HepG2 (cell line): ENCODE data around the gene KNL1. TPM values are rescaled to one million over a fixed set of nuclear protein-coding genes. Genes with fewer than 3 reads are reported as not detected.

Source experiments
- ATRX ChIP-seq: sonication (generic); formaldehyde crosslinking; IDR thresholded peaks from 2 replicates; pipeline ENCODE4 v1.4.0; 2020; ENCODE audit warnings: missing genetic modification reagents, borderline replicate concordance
- polyA plus RNA-seq, 8 experiments: library from polyadenylated mRNA; depleted of rRNA in 3 of 8; stranded (reverse) in 7 of 8; unstranded in 1 of 8; fragments of >200 nt; fragmentation: Illumina TruSeq in 4 of 8; extraction: Trizol in 4 of 8; gene quantifications; 2 replicates each; pipeline versions ENCODE4 v1.2.1 to v1.2.3, GENCODE V29; 2011 to 2016; ENCODE audit warnings: low read depth in 4 of 8, missing spikeins in 1 of 8, mixed read lengths in 1 of 8; ENCODE audit not compliant: insufficient read depth in 1 of 8
- total RNA-seq, 5 experiments: library from RNA; depleted of rRNA; stranded (reverse); fragments of >200 nt; fragmentation: Illumina TruSeq; extraction: Trizol; gene quantifications; 2 replicates each; pipeline ENCODE4 v1.2.3, GENCODE V29; 2016; ENCODE audit warnings: low read depth in 1 of 5
- TF ChIP-seq, protein P1 (sequence below), 2 experiments: fragments of 450-650 bp in 1 of 2; sonication (generic) in 1 of 2; formaldehyde crosslinking in 1 of 2; IDR thresholded peaks; 2 replicates each; pipeline versions ENCODE4 v1.6.1 to v1.8.0; 2016 to 2022; ENCODE audit warnings: antibody characterized with exemption in 1 of 2, mild to moderate bottlenecking in 1 of 2, missing genetic modification reagents in 1 of 2
- TF ChIP-seq, protein P2 (sequence below): sonication (generic); formaldehyde crosslinking; IDR thresholded peaks from 2 replicates; pipeline ENCODE4 v1.8.0; 2022; ENCODE audit warnings: mild to moderate bottlenecking, missing genetic modification reagents; ENCODE audit not compliant: insufficient replicate concordance

The KNL1 gene
- total and polyA plus RNA-seq, 2 of the 13 experiments (the other 11 are each of a cell fraction or from before 2014, with no cell fraction given): 8.0 to 21.4 TPM

DNA sequence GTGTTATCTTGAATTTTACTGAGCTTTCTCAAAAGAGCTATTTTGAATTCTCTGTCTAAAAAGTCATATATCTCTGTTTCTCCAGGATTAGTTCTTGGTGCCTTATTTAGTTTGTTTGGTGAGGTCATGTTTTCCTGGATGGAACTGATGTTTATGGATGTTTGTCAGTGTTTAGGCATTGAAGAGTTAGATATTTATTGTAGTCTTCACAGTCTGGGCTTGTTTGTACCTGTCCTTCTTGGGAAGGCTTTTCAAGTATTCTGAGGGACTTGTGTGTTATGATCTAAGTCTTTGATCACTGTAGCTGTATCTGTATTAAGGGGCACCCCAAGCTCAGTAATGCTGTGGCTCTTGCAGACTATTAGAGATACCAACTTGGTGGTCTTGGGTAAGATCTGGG is 90.3 kb downstream of the KNL1 start (continued):
- TF ChIP-seq, protein P1, sequence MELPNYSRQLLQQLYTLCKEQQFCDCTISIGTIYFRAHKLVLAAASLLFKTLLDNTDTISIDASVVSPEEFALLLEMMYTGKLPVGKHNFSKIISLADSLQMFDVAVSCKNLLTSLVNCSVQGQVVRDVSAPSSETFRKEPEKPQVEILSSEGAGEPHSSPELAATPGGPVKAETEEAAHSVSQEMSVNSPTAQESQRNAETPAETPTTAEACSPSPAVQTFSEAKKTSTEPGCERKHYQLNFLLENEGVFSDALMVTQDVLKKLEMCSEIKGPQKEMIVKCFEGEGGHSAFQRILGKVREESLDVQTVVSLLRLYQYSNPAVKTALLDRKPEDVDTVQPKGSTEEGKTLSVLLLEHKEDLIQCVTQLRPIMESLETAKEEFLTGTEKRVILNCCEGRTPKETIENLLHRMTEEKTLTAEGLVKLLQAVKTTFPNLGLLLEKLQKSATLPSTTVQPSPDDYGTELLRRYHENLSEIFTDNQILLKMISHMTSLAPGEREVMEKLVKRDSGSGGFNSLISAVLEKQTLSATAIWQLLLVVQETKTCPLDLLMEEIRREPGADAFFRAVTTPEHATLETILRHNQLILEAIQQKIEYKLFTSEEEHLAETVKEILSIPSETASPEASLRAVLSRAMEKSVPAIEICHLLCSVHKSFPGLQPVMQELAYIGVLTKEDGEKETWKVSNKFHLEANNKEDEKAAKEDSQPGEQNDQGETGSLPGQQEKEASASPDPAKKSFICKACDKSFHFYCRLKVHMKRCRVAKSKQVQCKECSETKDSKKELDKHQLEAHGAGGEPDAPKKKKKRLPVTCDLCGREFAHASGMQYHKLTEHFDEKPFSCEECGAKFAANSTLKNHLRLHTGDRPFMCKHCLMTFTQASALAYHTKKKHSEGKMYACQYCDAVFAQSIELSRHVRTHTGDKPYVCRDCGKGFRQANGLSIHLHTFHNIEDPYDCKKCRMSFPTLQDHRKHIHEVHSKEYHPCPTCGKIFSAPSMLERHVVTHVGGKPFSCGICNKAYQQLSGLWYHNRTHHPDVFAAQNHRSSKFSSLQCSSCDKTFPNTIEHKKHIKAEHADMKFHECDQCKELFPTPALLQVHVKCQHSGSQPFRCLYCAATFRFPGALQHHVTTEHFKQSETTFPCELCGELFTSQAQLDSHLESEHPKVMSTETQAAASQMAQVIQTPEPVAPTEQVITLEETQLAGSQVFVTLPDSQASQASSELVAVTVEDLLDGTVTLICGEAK (IDR thresholded peaks at IDR 0.05): no peak
- TF ChIP-seq, protein P1 (CRISPR knock-in tag; IDR thresholded peaks at IDR 0.05): no peak
- TF ChIP-seq, protein P2, sequence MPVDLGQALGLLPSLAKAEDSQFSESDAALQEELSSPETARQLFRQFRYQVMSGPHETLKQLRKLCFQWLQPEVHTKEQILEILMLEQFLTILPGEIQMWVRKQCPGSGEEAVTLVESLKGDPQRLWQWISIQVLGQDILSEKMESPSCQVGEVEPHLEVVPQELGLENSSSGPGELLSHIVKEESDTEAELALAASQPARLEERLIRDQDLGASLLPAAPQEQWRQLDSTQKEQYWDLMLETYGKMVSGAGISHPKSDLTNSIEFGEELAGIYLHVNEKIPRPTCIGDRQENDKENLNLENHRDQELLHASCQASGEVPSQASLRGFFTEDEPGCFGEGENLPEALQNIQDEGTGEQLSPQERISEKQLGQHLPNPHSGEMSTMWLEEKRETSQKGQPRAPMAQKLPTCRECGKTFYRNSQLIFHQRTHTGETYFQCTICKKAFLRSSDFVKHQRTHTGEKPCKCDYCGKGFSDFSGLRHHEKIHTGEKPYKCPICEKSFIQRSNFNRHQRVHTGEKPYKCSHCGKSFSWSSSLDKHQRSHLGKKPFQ (CRISPR knock-in tag): no peak
- TF ChIP-seq ATRX (CRISPR knock-in tag): no peak
